ENCODE data around the gene RNU1-2.
"Not testable (repeated sequence)": the region's sequence is repeated elsewhere in the genome, so short reads cannot be mapped to it uniquely, and the experiment has no call there.

The RNU1-2 gene

DNA sequence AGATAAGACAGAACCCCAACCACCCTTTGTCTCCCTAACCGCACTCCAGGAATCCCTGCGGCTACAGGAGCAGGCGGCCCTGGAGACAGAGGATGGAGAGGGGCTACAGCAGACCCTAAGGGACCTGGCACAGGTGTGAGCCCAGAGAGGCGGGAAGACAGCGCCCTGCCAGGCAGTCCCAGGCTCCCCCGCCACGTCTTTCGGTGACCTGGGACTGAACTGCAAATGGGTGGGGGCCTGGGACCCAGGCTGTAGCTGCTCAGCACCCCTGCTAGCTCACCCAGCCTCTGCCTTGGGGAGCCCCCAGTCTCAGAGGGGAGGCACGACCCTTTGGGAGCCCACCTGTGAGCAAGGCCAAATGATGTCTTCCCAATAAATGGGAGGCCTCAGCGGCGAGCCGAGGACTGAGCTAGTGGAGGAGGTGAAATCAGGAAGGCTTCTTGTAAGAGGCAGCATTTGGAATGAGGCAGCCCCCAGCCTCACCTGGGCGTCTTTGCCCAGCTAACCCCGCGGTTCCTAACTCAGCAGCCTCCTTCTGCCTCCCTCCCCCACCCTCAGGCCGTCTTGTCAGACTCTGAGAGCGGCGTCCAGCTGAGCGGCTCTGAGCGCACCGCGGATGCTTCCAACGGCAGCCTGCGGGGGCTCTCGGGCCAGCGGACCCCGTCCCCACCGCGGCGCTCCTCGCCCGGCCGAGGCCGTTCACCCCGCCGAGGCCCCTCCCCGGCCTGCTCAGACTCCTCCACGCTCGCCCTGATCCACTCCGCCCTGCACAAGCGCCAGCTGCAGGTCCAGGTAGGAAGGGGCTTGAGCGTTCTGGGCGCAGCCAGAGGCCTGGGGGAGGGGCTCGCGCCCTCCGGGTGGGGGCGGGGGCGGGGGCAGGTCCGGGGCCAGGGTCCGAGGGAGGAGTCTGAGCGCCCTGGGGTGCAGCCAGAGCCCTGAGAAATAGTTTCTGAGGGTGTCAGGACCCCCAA lies 42.9 kb downstream of the RNU1-2 start:
- no peaks in the 10 kb centered on the region for H3K27me3 ChIP-seq (ENCODE audit: low read depth, low read length)
- H3K27ac ChIP-seq (ENCODE audit: low read length), result no peak overlapping the region
- no peaks in the 10 kb centered on the region for H3K4me1 ChIP-seq (ENCODE audit: control insufficient read depth in 1 of 2, insufficient read depth in 2 of 2, low read length in 2 of 2)
- H3K9me3 ChIP-seq (ENCODE audit: control insufficient read depth in 1 of 2, low read length in 2 of 2), result no peaks in the 10 kb centered on the region
- H3K36me3 ChIP-seq (ENCODE audit: control insufficient read depth in 1 of 2, insufficient read depth in 2 of 2, low read length in 2 of 2), result peaks cover 0 to 59% of the 10 kb centered on the region in 2 donors
- H3K4me3 ChIP-seq (ENCODE audit: low read depth in 1 of 2, low read length in 2 of 2), result no peak overlapping the region

DNA sequence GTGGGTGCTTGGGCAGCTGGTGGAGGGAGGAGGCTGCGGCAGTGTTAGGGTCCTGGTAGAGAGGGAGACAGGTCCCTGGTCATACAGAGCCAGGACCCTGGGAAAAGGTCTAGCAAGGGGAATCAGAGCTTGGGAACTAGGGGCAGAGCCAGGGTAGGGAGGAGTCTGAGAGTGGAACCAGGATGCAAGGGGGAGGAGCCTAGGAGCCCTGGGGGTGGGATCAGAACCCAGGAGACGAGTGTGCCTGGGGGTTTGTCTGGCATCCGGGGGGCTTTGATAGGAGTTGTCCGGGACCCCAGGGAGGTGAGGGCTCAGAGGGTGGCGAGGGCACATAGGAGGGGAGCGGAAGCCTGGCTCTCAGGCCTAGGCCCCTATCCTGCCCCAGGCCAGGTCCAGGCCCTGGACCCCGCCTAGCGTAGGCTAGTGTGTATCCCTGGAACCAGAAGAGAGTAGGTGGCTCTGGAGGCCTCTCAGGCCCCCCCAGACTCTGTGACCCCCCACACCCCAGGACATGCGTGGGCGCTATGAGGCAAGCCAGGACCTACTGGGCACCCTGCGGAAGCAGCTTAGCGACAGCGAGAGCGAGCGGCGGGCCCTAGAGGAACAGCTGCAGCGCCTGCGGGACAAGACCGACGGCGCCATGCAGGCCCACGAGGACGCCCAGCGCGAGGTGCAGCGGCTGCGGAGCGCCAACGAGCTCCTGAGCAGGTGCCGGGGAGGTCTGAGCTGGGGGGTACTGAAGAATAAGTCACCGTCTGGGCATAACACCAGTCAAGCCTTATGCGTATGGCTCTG lies 43.8 kb downstream of the RNU1-2 start:
- not testable (repeated sequence) for H3K4me1 ChIP-seq (ENCODE audit: control insufficient read depth in 1 of 2, insufficient read depth in 2 of 2, low read length in 2 of 2); H3K9me3 ChIP-seq (ENCODE audit: control insufficient read depth in 1 of 2, low read length in 2 of 2); H3K4me3 ChIP-seq (ENCODE audit: low read depth in 1 of 2, low read length in 2 of 2); H3K27ac ChIP-seq (ENCODE audit: low read length); H3K27me3 ChIP-seq (ENCODE audit: low read depth, low read length)
- H3K36me3 ChIP-seq (ENCODE audit: control insufficient read depth in 1 of 2, insufficient read depth in 2 of 2, low read length in 2 of 2), result peaks cover 0 to 65% of the 10 kb centered on the region in 2 donors

GRCh38 chr1:16944038-16944437 lies 48.3 kb downstream of the RNU1-2 start:
- Histone ChIP-seq H3K27me3 (ENCODE audit: low read depth, low read length) (no peaks in the 10 kb centered on the region), H3K36me3 (ENCODE audit: control insufficient read depth in 1 of 2, insufficient read depth in 2 of 2, low read length in 2 of 2) (peaks cover 0 to 55% of the 10 kb centered on the region in 2 donors), H3K27ac (ENCODE audit: low read length) (no peak overlapping the region)

DNA sequence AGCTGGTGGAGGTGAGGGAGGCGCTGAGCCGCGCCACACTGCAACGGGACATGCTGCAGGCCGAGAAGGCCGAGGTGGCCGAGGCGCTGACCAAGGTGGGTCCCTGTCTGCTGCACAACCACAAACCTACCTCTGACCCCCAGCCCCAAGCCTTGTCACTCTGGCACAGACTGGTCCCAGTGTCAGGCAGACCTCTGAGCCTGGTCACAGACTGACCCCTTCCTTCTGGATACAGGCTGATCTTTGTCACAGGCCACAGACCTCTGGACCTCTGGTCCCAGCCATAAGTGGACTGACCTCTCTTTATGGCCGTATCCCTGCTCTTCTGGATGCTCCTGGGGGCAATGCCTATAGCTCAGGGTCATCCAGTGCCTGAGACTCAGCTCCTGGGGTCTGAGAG lies 49.7 kb downstream of the RNU1-2 start:
- not testable (repeated sequence) for H3K4me3 ChIP-seq (ENCODE audit: low read depth in 1 of 2, low read length in 2 of 2); H3K9me3 ChIP-seq (ENCODE audit: control insufficient read depth in 1 of 2, low read length in 2 of 2); H3K27ac ChIP-seq (ENCODE audit: low read length); H3K4me1 ChIP-seq (ENCODE audit: control insufficient read depth in 1 of 2, insufficient read depth in 2 of 2, low read length in 2 of 2); H3K27me3 ChIP-seq (ENCODE audit: low read depth, low read length)
- peaks cover 0 to 46% of the 10 kb centered on the region in 2 donors for H3K36me3 ChIP-seq (ENCODE audit: control insufficient read depth in 1 of 2, insufficient read depth in 2 of 2, low read length in 2 of 2)

More at GRCh38 chr1:16944038-16944437, 48.3 kb downstream of the RNU1-2 start:
- no peaks in the 10 kb centered on the region for H3K9me3 ChIP-seq (ENCODE audit: control insufficient read depth in 1 of 2, low read length in 2 of 2)
- no peaks in the 10 kb centered on the region for H3K4me1 ChIP-seq (ENCODE audit: control insufficient read depth in 1 of 2, insufficient read depth in 2 of 2, low read length in 2 of 2)
- no peak overlapping the region for H3K4me3 ChIP-seq (ENCODE audit: low read depth in 1 of 2, low read length in 2 of 2)
